Mesodermal cell (in vitro differentiated cells): ENCODE measurements around the gene CIT.
"Not testable (repeated sequence)": the region's sequence is repeated elsewhere in the genome, so short reads cannot be mapped to it uniquely, and the experiment has no call there.

Experiments used
- H3K27ac ChIP-seq: 2 replicates; pipeline ENCODE4 v1.7.0; 2013; ENCODE audit warnings: mild to moderate bottlenecking, low read depth, low read length, moderate library complexity; ENCODE audit not compliant: severe bottlenecking
- H3K36me3 ChIP-seq: 2 replicates; pipeline ENCODE4 v1.7.1; 2013; ENCODE audit warnings: mild to moderate bottlenecking, low read length, moderate library complexity; ENCODE audit not compliant: control insufficient read depth, insufficient read depth
- H3K4me1 ChIP-seq: one replicate; pipeline ENCODE4 v1.7.1; 2013; ENCODE audit warnings: mild to moderate bottlenecking, low read length; ENCODE audit not compliant: insufficient read depth, control insufficient read depth, poor library complexity, severe bottlenecking
- H3K4me3 ChIP-seq: 2 replicates; pipeline ENCODE4 v1.7.0; 2013; ENCODE audit warnings: low read length, control low read depth, mild to moderate bottlenecking; ENCODE audit not compliant: insufficient read depth, poor library complexity, severe bottlenecking; ENCODE audit errors: extremely low read depth
- H3K9me3 ChIP-seq: 2 replicates; pipeline ENCODE4 v1.7.1; 2013; ENCODE audit warnings: mild to moderate bottlenecking, low read length, moderate library complexity; ENCODE audit not compliant: control insufficient read depth
- WGBS, 2 experiments: methylation state at CpG; one replicate each; pipeline ENCODE4 v1.1.5; 2013; ENCODE audit warnings: missing lambda C conversion rate in 2 of 2; ENCODE audit not compliant: insufficient coverage in 2 of 2; 5-methylcytosine and 5-hydroxymethylcytosine counted together

CIT gene

DNA sequence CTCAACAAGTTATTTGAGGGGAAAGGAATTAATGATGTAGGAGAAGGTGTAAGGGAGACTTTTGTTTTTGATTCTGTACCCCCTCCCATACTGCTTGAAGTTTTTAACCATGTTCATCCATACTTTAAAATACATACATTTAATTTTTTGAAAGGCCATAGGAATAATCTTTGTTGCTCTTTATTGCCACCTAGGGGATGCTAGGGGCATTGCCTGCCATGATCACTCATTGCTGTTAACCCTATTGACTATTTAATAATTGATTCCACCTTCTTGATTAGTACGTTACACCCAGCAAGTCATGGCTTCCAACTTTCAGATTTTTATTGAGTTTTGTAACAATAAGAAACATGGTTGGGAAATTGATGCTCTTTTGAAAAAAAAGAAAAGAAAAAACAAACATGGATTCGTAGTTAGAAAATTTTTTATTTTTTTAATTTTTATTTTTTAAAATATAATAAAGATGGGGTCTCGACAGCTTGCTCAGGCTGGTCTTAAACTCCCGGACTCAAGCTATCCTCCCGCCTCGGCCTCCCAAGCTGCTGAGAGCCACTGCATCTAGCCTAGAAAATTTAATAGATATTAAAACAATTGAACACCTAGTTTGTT lies 217.7 kb downstream of the CIT start:
- no peaks in the 10 kb centered on the region for H3K4me1 ChIP-seq
- no CpG with 5 or more reads among the region's 6 CpGs for WGBS, 2 experiments
- H3K9me3 ChIP-seq: no peaks in the 10 kb centered on the region
- H3K4me3 ChIP-seq: no peak overlapping the region
- no peak overlapping the region for H3K27ac ChIP-seq
- H3K36me3 ChIP-seq: no peaks in the 10 kb centered on the region

DNA sequence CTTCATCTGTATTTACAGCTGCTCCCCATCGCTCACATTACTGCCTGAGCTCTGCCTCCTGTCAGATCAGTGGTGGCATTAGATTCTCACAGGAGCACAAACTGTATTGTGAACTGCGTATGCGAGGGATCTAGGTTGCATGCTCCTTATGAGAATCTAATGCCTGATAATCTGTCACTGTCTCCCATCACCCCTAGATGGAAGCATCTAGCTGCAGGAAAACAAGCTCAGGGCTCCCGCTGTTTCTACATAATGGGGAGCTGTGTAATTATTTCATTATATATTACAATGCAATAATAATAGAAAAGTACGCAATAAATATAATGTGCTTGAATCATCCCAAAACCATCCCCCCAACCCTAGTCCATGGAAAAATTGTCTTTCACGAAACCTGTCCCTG lies 219.0 kb downstream of the CIT start:
- H3K4me3 ChIP-seq, H3K4me1 ChIP-seq, H3K9me3 ChIP-seq, H3K27ac ChIP-seq, H3K36me3 ChIP-seq: not testable (repeated sequence)
- 86 to 92% methylated on average over 3 of the region's 6 CpGs for WGBS, 2 experiments

DNA sequence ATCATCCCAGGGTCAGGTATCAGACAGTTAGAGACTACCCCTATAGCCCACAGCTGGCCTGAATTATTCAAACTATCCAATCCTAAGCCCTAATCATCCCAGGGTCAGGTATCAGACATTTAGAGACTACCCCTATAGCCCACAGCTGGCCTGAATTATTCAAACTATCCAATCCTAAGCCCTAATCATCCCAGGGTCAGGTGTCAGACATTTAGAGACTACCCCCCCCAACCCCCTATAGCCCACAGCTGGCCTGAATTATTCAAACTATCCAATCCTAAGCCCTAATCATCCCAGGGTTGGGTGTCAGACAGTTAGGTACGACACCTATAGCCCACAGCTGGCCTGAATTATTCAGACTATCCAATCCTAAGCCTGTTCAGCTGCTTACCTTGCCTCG lies 220.1 kb downstream of the CIT start:
- 79 to 100% methylated on average over 1 to 2 of the region's 2 CpGs for WGBS, 2 experiments
- not testable (repeated sequence) for H3K27ac ChIP-seq, H3K36me3 ChIP-seq, H3K4me1 ChIP-seq, H3K4me3 ChIP-seq, H3K9me3 ChIP-seq

DNA sequence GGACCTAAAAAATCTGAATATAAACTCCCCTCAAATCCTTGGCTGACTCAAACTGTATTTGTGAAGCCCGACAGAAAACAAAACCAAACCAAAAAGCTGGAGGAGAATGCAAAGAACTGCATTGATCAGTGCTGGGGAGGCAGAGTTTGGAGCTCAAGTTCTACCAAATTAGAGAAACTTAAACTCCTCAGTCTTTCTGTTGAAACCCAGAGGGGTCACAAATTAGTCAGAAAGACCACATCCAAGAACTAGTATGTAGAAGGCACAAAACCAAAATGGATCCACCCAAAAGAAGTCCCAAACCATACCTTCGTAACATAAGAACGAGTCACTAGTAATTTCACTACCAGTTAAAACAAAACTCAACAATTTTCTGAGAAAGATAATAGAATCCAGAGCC lies 224.5 kb downstream of the CIT start:
- peaks cover 3% of the 10 kb centered on the region for H3K9me3 ChIP-seq
- no peak overlapping the region for H3K27ac ChIP-seq
- 90% methylated on average over 2 of the region's 3 CpGs; no CpG with 5 or more reads in 1 of the 2 experiments for WGBS, 2 experiments
- no peaks in the 10 kb centered on the region for H3K4me1 ChIP-seq
- H3K4me3 ChIP-seq: no peak overlapping the region
- no peaks in the 10 kb centered on the region for H3K36me3 ChIP-seq

DNA sequence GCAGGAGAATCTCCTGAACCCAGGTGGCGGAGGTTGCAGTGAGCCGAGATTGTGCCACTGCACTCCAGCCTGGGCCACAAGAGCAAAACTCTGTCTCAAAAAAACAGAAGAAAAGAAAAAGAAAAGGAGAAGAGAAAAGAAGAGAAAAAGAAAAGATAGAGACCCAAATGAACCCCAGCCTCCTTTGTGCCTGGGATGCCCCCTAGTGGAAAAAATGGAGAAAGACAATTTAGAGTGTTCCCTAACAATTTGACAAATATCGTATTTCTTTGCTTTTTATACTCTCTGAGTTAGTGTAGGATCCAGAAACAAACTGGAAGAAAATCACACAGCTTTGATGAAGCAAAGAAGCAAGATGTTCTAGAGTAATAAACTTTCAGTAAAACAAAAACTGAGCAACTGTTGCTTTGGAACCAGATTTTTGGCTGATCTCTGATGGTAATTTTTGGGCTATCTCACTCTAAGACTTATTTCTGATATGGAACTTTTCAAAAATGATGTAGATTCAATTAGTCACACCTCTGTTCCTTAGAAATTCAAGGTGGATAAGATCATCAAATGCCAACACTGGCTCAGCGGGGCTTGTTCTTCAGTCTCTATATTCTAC lies 227.8 kb downstream of the CIT start:
- H3K4me1 ChIP-seq: no peaks in the 10 kb centered on the region
- WGBS, 2 experiments: 68 to 88% methylated on average over 1 to 2 of the region's 4 CpGs

DNA sequence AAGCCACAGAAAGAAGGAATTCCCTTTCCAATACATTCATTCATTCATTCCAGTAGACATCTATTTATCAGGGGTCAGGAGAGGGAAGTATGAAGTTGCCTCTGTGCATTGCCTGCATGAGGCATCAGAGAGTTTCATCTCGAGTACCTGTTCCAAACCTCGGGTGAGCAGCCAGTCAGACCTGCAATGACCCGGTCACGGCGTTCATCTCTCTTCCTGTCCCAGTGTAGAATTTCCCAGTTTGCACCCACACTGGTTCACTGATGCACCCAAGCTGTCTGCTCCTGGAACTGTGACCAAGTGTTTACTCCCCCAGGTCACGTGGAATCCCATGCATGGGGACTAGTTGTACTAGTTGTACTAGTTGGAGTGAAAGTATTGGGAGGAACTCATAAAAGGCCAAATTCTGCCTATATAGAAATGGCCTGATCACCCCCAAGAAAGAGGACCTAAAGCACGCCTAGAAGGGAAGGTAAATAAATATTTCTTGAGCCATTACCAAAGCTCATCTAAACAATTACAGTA lies 231.5 kb downstream of the CIT start:
- Histone ChIP-seq H3K4me1 (no peaks in the 10 kb centered on the region), H3K27ac (no peak overlapping the region), H3K4me3 (no peak overlapping the region), H3K9me3 (no peaks in the 10 kb centered on the region), H3K36me3 (no peaks in the 10 kb centered on the region)
- WGBS, 2 experiments: 94 to 95% methylated on average over 5 of the region's 7 CpGs

More for the DNA sequence above, 227.8 kb downstream of the CIT start:
- Histone ChIP-seq H3K36me3 (no peaks in the 10 kb centered on the region), H3K4me3 (no peak overlapping the region), H3K9me3 (peaks cover 3% of the 10 kb centered on the region), H3K27ac (no peak overlapping the region)

DNA sequence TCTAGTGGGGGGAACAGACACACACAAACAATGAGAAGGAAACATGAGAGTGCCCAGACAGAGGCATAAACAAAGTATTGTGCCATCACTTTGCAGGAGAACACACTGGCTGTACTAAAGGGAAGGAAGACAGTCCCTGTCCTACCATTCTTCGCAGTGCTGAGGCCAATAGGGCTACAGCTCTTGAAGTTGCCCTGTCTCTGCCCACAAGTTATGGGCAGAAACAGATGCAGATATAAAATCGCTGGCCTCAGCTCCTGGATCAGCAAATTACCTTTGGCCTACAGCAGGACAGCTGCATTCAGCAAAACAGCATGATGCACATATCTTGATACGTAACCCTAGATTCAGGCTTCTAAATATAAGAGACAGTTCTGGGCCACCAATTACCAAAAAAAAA lies 232.2 kb downstream of the CIT start:
- Histone ChIP-seq H3K27ac (no peak overlapping the region), H3K4me1 (no peaks in the 10 kb centered on the region), H3K4me3 (no peak overlapping the region), H3K9me3 (no peaks in the 10 kb centered on the region), H3K36me3 (no peaks in the 10 kb centered on the region)
- 95 to 100% methylated on average over 2 of the region's 3 CpGs for WGBS, 2 experiments

DNA sequence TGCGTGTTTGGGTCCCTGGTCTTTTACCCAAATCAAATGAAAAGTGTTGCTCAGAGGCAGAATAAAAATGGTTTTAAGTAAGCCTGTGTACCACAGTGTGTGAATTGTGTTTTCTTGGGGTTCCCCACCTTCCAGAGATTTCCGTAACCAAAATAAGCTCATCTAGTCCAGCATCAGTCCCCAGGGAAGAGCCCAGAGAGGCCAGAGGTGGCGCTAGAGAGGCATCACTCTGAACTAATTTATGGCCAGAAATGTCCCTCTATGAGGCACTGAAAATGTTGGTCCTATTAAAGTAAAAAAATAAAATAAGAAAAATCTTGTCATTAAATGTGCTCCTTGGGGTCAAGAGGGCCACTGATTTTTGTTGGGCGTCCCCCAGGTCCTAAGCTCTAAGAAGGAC lies 234.1 kb downstream of the CIT start:
- Histone ChIP-seq H3K27ac (no peak overlapping the region), H3K4me3 (no peak overlapping the region), H3K4me1 (no peaks in the 10 kb centered on the region), H3K36me3 (no peaks in the 10 kb centered on the region), H3K9me3 (no peaks in the 10 kb centered on the region)
- WGBS, 2 experiments: 40 to 95% methylated on average over 2 to 3 of the region's 4 CpGs
